Astrocyte (in vitro differentiated cells and primary cell): ENCODE measurements around the gene C19orf12. TPM values are rescaled to one million over a fixed set of nuclear protein-coding genes. Genes with fewer than 3 reads are reported as not detected.

Experiments used
- DNase-seq: peaks from one replicate; pipeline ENCODE4 v3.0.0-alpha.2; 2010; ENCODE audit warnings: low read depth
- FAIRE-seq: peaks from 2 replicates; lab custom pipeline; 2011; peaks lifted over from hg19 to GRCh38; lab: Jason Lieb, UNC
- H2AFZ ChIP-seq: 2 replicates; pipeline ENCODE4 v1.6.0; 2012; ENCODE audit warnings: low read depth, low read length, inconsistent platforms
- H3K27ac ChIP-seq: 2 replicates; pipeline ENCODE4 v1.5.1; 2011; ENCODE audit warnings: low read depth, low read length, inconsistent platforms
- H3K27me3 ChIP-seq: 2 replicates; pipeline ENCODE4 v1.6.0; 2011; ENCODE audit warnings: low read length, inconsistent platforms; ENCODE audit not compliant: insufficient read depth
- H3K36me3 ChIP-seq: 2 replicates; pipeline ENCODE4 v1.5.1; 2011; ENCODE audit warnings: low read length, inconsistent platforms; ENCODE audit not compliant: insufficient read depth
- H3K4me1 ChIP-seq: 2 replicates; pipeline ENCODE4 v1.5.1; 2011; ENCODE audit warnings: low read length, inconsistent platforms; ENCODE audit not compliant: insufficient read depth
- H3K4me2 ChIP-seq: 2 replicates; pipeline ENCODE4 v1.6.0; 2012; ENCODE audit warnings: low read length, inconsistent platforms
- H3K4me3 ChIP-seq: 2 replicates; pipeline ENCODE4 v1.5.1; 2011; ENCODE audit warnings: low read depth, mild to moderate bottlenecking, low read length, inconsistent platforms; ENCODE audit not compliant: insufficient read depth
- H3K79me2 ChIP-seq: 2 replicates; pipeline ENCODE4 v1.6.0; 2012; ENCODE audit warnings: mild to moderate bottlenecking, low read length, inconsistent platforms; ENCODE audit not compliant: insufficient read depth
- H3K9ac ChIP-seq: 2 replicates; pipeline ENCODE4 v1.6.0; 2012; ENCODE audit warnings: mild to moderate bottlenecking, low read length, inconsistent platforms
- H3K9me3 ChIP-seq: 2 replicates; pipeline ENCODE4 v1.5.1; 2012; ENCODE audit warnings: low read depth, mild to moderate bottlenecking, low read length, inconsistent platforms; ENCODE audit not compliant: insufficient read depth
- H4K20me1 ChIP-seq: 2 replicates; pipeline ENCODE4 v1.6.0; 2012; ENCODE audit warnings: low read length, inconsistent platforms; ENCODE audit not compliant: insufficient read depth
- H3K27ac Mint-ChIP-seq: one replicate; pipeline ENCODE4 v1.8.0; 2021; ENCODE audit warnings: mild to moderate bottlenecking, mixed read lengths; ENCODE audit not compliant: unreplicated experiment
- H3K27me3 Mint-ChIP-seq: one replicate; pipeline ENCODE4 v1.8.0; 2021; ENCODE audit warnings: low read depth, mixed read lengths; ENCODE audit not compliant: unreplicated experiment
- H3K36me3 Mint-ChIP-seq: one replicate; pipeline ENCODE4 v1.8.0; 2021; ENCODE audit warnings: low read depth, mixed read lengths; ENCODE audit not compliant: unreplicated experiment
- H3K4me1 Mint-ChIP-seq: one replicate; pipeline ENCODE4 v1.8.0; 2021; ENCODE audit warnings: low read depth, mixed read lengths; ENCODE audit not compliant: unreplicated experiment
- H3K4me3 Mint-ChIP-seq: one replicate; pipeline ENCODE4 v1.8.0; 2021; ENCODE audit warnings: mild to moderate bottlenecking, moderate library complexity, mixed read lengths; ENCODE audit not compliant: unreplicated experiment
- H3K9me3 Mint-ChIP-seq: one replicate; pipeline ENCODE4 v1.8.0; 2021; ENCODE audit warnings: mild to moderate bottlenecking, mixed read lengths; ENCODE audit not compliant: unreplicated experiment
- CTCF ChIP-seq: IDR thresholded peaks from 2 replicates; pipeline ENCODE4 v1.5.1; 2011; ENCODE audit warnings: low read depth, mild to moderate bottlenecking, inconsistent platforms, low read length, moderate library complexity; ENCODE audit not compliant: insufficient read depth
- EZH2 ChIP-seq: IDR thresholded peaks from 2 replicates; pipeline ENCODE4 v1.6.1; 2012; ENCODE audit warnings: mild to moderate bottlenecking, low read length, inconsistent platforms; ENCODE audit not compliant: insufficient read depth
- total RNA-seq: library from RNA; stranded (reverse); gene quantifications from 2 replicates; pipeline ENCODE4 v1.2.1, GENCODE V29; 2021

The C19orf12 gene
- total RNA-seq, 1 donor from 2014 or later = 38.7 TPM

- Histone ChIP-seq H2AFZ (no peak overlapping the region), H3K4me3 (no peak overlapping the region), H3K79me2 (no peaks in the 10 kb centered on the region), H3K27me3 (no peaks in the 10 kb centered on the region), H3K4me1 (no peaks in the 10 kb centered on the region), H3K4me2 (no peak overlapping the region), H4K20me1 (no peaks in the 10 kb centered on the region), H3K9me3 (no peaks in the 10 kb centered on the region), H3K9ac (no peak overlapping the region), H3K36me3 (no peaks in the 10 kb centered on the region), H3K27ac (no peak overlapping the region)
- peaks cover 18% of the 10 kb centered on the region for H3K27me3 Mint-ChIP-seq
- H3K4me3 Mint-ChIP-seq = no peak overlapping the region
- no peaks in the 10 kb centered on the region for H3K9me3 Mint-ChIP-seq
- FAIRE-seq = no peak
- H3K4me1 Mint-ChIP-seq = no peaks in the 10 kb centered on the region
- no peak for DNase-seq
- H3K36me3 Mint-ChIP-seq = no peaks in the 10 kb centered on the region
- no peak overlapping the region for H3K27ac Mint-ChIP-seq
- TF ChIP-seq CTCF = no peak
- no peak for TF ChIP-seq EZH2
These were observed 38.3 kb upstream of the C19orf12 start for GRCh38 chr19:29753190-29753933.

GRCh38 chr19:29752450-29753025, 37.5 kb upstream of the C19orf12 start:
- H2AFZ ChIP-seq = no peak overlapping the region
- no peaks in the 10 kb centered on the region for H3K4me1 ChIP-seq
- Mint-ChIP-seq H3K36me3 (no peaks in the 10 kb centered on the region), H3K4me1 (no peaks in the 10 kb centered on the region), H3K9me3 (no peaks in the 10 kb centered on the region), H3K27me3 (peaks cover 18% of the 10 kb centered on the region), H3K4me3 (no peak overlapping the region), H3K27ac (no peak overlapping the region)
- DNase-seq (no peak), FAIRE-seq (no peak)
- no peaks in the 10 kb centered on the region for H3K9me3 ChIP-seq
- H3K9ac ChIP-seq = no peak overlapping the region
- no peak overlapping the region for H3K4me3 ChIP-seq
- H3K27me3 ChIP-seq = no peaks in the 10 kb centered on the region
- H3K27ac ChIP-seq = no peak overlapping the region
- H3K79me2 ChIP-seq = no peaks in the 10 kb centered on the region
- H3K36me3 ChIP-seq = no peaks in the 10 kb centered on the region
- no peaks in the 10 kb centered on the region for H4K20me1 ChIP-seq
- H3K4me2 ChIP-seq = no peak overlapping the region
- no peak for TF ChIP-seq CTCF
- no peak for TF ChIP-seq EZH2

- no peaks in the 10 kb centered on the region for H3K9me3 Mint-ChIP-seq
- no peak overlapping the region for H2AFZ ChIP-seq
- DNase-seq (no peak), FAIRE-seq (no peak)
- H3K27me3 ChIP-seq = no peaks in the 10 kb centered on the region
- no peak overlapping the region for H3K27ac Mint-ChIP-seq
- H3K9me3 ChIP-seq = no peaks in the 10 kb centered on the region
- H3K36me3 ChIP-seq = no peaks in the 10 kb centered on the region
- H3K79me2 ChIP-seq = no peaks in the 10 kb centered on the region
- H3K27me3 Mint-ChIP-seq = peaks cover 18% of the 10 kb centered on the region
- no peak overlapping the region for H3K27ac ChIP-seq
- no peak overlapping the region for H3K4me3 Mint-ChIP-seq
- no peak overlapping the region for H3K4me2 ChIP-seq
- no peaks in the 10 kb centered on the region for H3K36me3 Mint-ChIP-seq
- H3K9ac ChIP-seq = no peak overlapping the region
- H3K4me1 Mint-ChIP-seq = no peaks in the 10 kb centered on the region
- H3K4me1 ChIP-seq = no peaks in the 10 kb centered on the region
- no peaks in the 10 kb centered on the region for H4K20me1 ChIP-seq
- H3K4me3 ChIP-seq = no peak overlapping the region
- TF ChIP-seq EZH2 (no peak), CTCF (no peak)
These were observed 36.9 kb upstream of the C19orf12 start for GRCh38 chr19:29751932-29752331.
